Activated CD4-positive, CD25-positive, alpha-beta regulatory T cell treated with anti-CD3 and anti-CD28 coated beads, Interleukin-2, amount 50 U/mL, for 16 hours (primary cell): ENCODE measurements around the gene GPR15LG.
A peak's percentile ranks its signal among the peaks of the same experiment; 100 is the strongest.
"Not testable (repeated sequence)": the region's sequence is repeated elsewhere in the genome, so short reads cannot be mapped to it uniquely, and the experiment has no call there.

Experiments used
- DNase-seq: peaks from one replicate; pipeline ENCODE4 v3.0.0-alpha.2; 2020; ENCODE audit warnings: low read depth, low spot score

The GPR15LG gene

GRCh38 chr10:84173501-84173929 is at the start of gene GPR15LG:
Gene GPR15LG (plus strand): TSS chr10:84173801. CDS start chr10:84173852, 51 bp downstream.
- DNase-seq, result no peak

- not testable (repeated sequence) for DNase-seq
Observed at GRCh38 chr10:84125910-84126784, 47.5 kb upstream of the GPR15LG start.

- no peak for DNase-seq
Observed at GRCh38 chr10:84126785-84127167, 46.8 kb upstream of the GPR15LG start.

- DNase-seq, result no peak
Observed at GRCh38 chr10:84135836-84136235, 37.8 kb upstream of the GPR15LG start.

- no peak for DNase-seq
Observed at GRCh38 chr10:84137811-84138210, 35.8 kb upstream of the GPR15LG start.

- peak; percentile 38 for DNase-seq
Observed at GRCh38 chr10:84138478-84139125, 35.0 kb upstream of the GPR15LG start.

- peak; percentile 99 for DNase-seq
Observed at GRCh38 chr10:84139126-84140035, 34.2 kb upstream of the GPR15LG start, which contains the start of gene GHITM. Gene GHITM (plus strand): TSS chr10:84139509. CDS start chr10:84141501, 1,992 bp downstream.

- DNase-seq, result no peak
Observed at GRCh38 chr10:84140036-84140379, 33.6 kb upstream of the GPR15LG start.

- DNase-seq, result no peak
Observed at GRCh38 chr10:84147347-84147746, 26.3 kb upstream of the GPR15LG start.

GRCh38 chr10:84148006-84148597 is 25.5 kb upstream of the GPR15LG start:
- not testable (repeated sequence) for DNase-seq

GRCh38 chr10:84149854-84150253 is 23.7 kb upstream of the GPR15LG start:
- DNase-seq, result no peak

- DNase-seq, result no peak
Observed at GRCh38 chr10:84152769-84153168, 20.8 kb upstream of the GPR15LG start.

GRCh38 chr10:84155521-84155920 is 18.1 kb upstream of the GPR15LG start:
- DNase-seq, result no peak

- no peak for DNase-seq
Observed at GRCh38 chr10:84156009-84156408, 17.6 kb upstream of the GPR15LG start.

GRCh38 chr10:84156768-84157167 is 16.8 kb upstream of the GPR15LG start:
- DNase-seq, result no peak

- no peak for DNase-seq
Observed at GRCh38 chr10:84158061-84158460, 15.5 kb upstream of the GPR15LG start.

- DNase-seq, result no peak
Observed at GRCh38 chr10:84158550-84158949, 15.1 kb upstream of the GPR15LG start.

GRCh38 chr10:84159076-84159685 is 14.4 kb upstream of the GPR15LG start:
- DNase-seq, result no peak

GRCh38 chr10:84160663-84161362 is 12.8 kb upstream of the GPR15LG start:
- no peak for DNase-seq

- DNase-seq, result no peak
Observed at GRCh38 chr10:84163996-84164395, 9.6 kb upstream of the GPR15LG start.
